HepG2 (cell line): ENCODE data around the gene ERMAP. TPM values are rescaled to one million over a fixed set of nuclear protein-coding genes. Genes with fewer than 3 reads are reported as not detected.

Source experiments
- ATF2 ChIP-seq: sonication (generic); formaldehyde crosslinking; IDR thresholded peaks from 2 replicates; pipeline ENCODE4 v1.4.0; 2020; ENCODE audit warnings: missing genetic modification reagents
- FOXK1 ChIP-seq: sonication (generic); formaldehyde crosslinking; IDR thresholded peaks from 2 replicates; pipeline ENCODE4 v1.4.0; 2020; ENCODE audit warnings: low read depth, missing genetic modification reagents, borderline replicate concordance
- KAT7 ChIP-seq: IDR thresholded peaks from 2 replicates; pipeline ENCODE4 v1.6.1; 2018; ENCODE audit warnings: borderline replicate concordance, missing compliant biosample characterization
- KLF16 ChIP-seq, 2 experiments: sonication (generic) in 1 of 2; formaldehyde crosslinking in 1 of 2; IDR thresholded peaks; 2 replicates each; pipeline versions ENCODE4 v1.6.1 to v1.8.0; 2016 to 2023; ENCODE audit warnings: missing genetic modification reagents in 2 of 2, missing compliant biosample characterization in 1 of 2
- NCOA1 ChIP-seq: sonication (generic); formaldehyde crosslinking; IDR thresholded peaks from 2 replicates; pipeline ENCODE4 v1.9.0; 2021; ENCODE audit warnings: missing genetic modification reagents
- PAXIP1 ChIP-seq: sonication (generic); formaldehyde crosslinking; conservative IDR thresholded peaks from 2 replicates; pipeline ENCODE4 v1.4.0; 2020; ENCODE audit warnings: mild to moderate bottlenecking, missing genetic modification reagents, moderate library complexity
- RFX3 ChIP-seq: IDR thresholded peaks from 2 replicates; pipeline ENCODE4 v1.6.1; 2016; ENCODE audit warnings: missing biosample characterization, missing genetic modification reagents
- SALL2 ChIP-seq: sonication (generic); formaldehyde crosslinking; IDR thresholded peaks from 2 replicates; pipeline ENCODE4 v1.8.1; 2023; ENCODE audit warnings: mild to moderate bottlenecking, missing genetic modification reagents, inconsistent platforms
- ZC3H4 ChIP-seq: sonication (generic); formaldehyde crosslinking; IDR thresholded peaks from 2 replicates; pipeline ENCODE4 v1.4.0; 2020; ENCODE audit warnings: missing genetic modification reagents, borderline replicate concordance
- ZMAT5 ChIP-seq: sonication (generic); formaldehyde crosslinking; IDR thresholded peaks from 2 replicates; pipeline ENCODE4 v1.5.0; 2020; ENCODE audit warnings: mild to moderate bottlenecking, low read depth, missing genetic modification reagents, borderline replicate concordance
- ZNF337 ChIP-seq: sonication (generic); formaldehyde crosslinking; IDR thresholded peaks from 2 replicates; pipeline ENCODE4 v1.5.1; 2020; ENCODE audit warnings: missing genetic modification reagents, low read depth, mild to moderate bottlenecking, borderline replicate concordance
- ZNF510 ChIP-seq: sonication (generic); formaldehyde crosslinking; IDR thresholded peaks from 2 replicates; pipeline ENCODE4 v1.4.0; 2020; ENCODE audit warnings: low read depth, mild to moderate bottlenecking, missing genetic modification reagents
- ZNF543 ChIP-seq: sonication (generic); formaldehyde crosslinking; IDR thresholded peaks from 2 replicates; pipeline ENCODE4 v1.4.0; 2020; ENCODE audit warnings: mild to moderate bottlenecking, missing genetic modification reagents
- ZNF616 ChIP-seq: sonication (generic); formaldehyde crosslinking; IDR thresholded peaks from 2 replicates; pipeline ENCODE4 v1.5.0; 2020; ENCODE audit warnings: low read depth, mild to moderate bottlenecking, missing genetic modification reagents
- ZNF629 ChIP-seq: sonication (generic); formaldehyde crosslinking; conservative IDR thresholded peaks from 2 replicates; pipeline ENCODE4 v1.5.0; 2020; ENCODE audit warnings: missing genetic modification reagents
- ZNF687 ChIP-seq: sonication (generic); formaldehyde crosslinking; IDR thresholded peaks from 2 replicates; pipeline ENCODE4 v1.5.1; 2020; ENCODE audit warnings: mild to moderate bottlenecking, missing genetic modification reagents, moderate library complexity
- ZNF784 ChIP-seq: sonication (generic); formaldehyde crosslinking; IDR thresholded peaks from 2 replicates; pipeline ENCODE4 v1.5.1; 2020; ENCODE audit warnings: missing genetic modification reagents, mild to moderate bottlenecking, borderline replicate concordance
- polyA plus RNA-seq, 8 experiments: library from polyadenylated mRNA; depleted of rRNA in 3 of 8; stranded (reverse) in 7 of 8; unstranded in 1 of 8; fragments of >200 nt; fragmentation: Illumina TruSeq in 4 of 8; extraction: Trizol in 4 of 8; gene quantifications; 2 replicates each; pipeline versions ENCODE4 v1.2.1 to v1.2.3, GENCODE V29; 2011 to 2016; ENCODE audit warnings: low read depth in 4 of 8, missing spikeins in 1 of 8, mixed read lengths in 1 of 8; ENCODE audit not compliant: insufficient read depth in 1 of 8
- total RNA-seq, 5 experiments: library from RNA; depleted of rRNA; stranded (reverse); fragments of >200 nt; fragmentation: Illumina TruSeq; extraction: Trizol; gene quantifications; 2 replicates each; pipeline ENCODE4 v1.2.3, GENCODE V29; 2016; ENCODE audit warnings: low read depth in 1 of 5

The ERMAP gene
- total and polyA plus RNA-seq, 2 of the 13 experiments (the other 11 are each of a cell fraction or from before 2014, with no cell fraction given), result 2.2 to 4.4 TPM

DNA sequence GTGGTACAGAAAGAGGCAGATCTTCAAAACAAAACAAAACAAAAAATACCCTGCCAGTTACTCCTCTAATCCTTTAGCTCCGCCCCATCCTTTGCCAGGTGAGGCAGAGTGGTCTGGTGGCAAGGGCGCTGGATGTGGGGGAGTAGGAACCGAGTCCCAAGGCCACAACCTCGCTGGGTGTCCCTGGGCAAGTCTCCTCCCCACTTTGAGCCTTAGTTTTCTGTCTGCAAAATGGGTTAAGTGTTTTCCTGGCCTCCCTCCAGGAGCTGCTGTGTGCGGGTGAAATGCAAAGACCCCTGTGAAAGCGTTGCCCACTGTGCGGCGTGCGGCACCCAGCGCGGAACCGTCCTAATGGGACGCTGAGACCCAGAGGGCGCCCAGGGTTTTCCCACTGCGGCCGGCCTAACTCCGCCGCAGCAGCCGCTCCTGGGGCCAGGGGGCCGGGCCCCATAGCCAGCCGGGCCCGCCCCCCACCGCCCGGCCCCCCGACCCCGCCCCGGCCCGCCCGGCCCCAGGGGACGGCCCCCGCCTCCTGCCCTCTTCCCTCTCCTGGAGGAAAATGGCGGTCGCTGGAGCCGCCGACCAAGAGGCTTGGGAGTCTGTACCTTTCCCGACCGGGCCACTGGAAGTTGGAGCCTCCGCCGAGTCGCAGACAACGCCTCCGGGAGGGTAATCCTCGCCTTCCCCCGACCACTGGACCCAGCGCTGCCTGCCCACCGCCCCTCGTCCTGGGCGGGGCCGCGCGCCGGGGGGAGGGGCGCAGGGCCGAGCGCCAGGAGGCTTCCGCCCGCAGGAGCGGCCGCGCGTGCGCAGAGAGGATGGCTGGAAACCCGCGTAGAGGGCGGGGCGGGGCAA is at the start of gene ERMAP, which contains the start of gene SVBP (continued):
- TF ChIP-seq FOXK1 (CRISPR knock-in tag) (no peak), ZNF543 (CRISPR knock-in tag) (no peak), NCOA1 (CRISPR knock-in tag) (no peak), ZNF616 (CRISPR knock-in tag) (no peak), ZNF784 (CRISPR knock-in tag) (0 out of 2 replicates have a peak, but pooled peaks have one; percentile 46), ZNF687 (CRISPR knock-in tag) (peak; percentile 70), ZNF629 (CRISPR knock-in tag) (peak; percentile 90), ZNF337 (CRISPR knock-in tag) (no peak), KAT7 (peak; percentile 28; the same call in 1 of the 2 replicates), ZNF510 (CRISPR knock-in tag) (no peak), ATF2 (CRISPR knock-in tag) (no peak; the same call in 1 of the 2 replicates), SALL2 (peak; percentile 53; the same call in 1 of the 2 replicates), ZMAT5 (CRISPR knock-in tag) (no peak), KLF16 (CRISPR knock-in tag; IDR thresholded peaks at IDR 0.05) (no peak; a peak in 1 of 4 replicates), RFX3 (CRISPR knock-in tag) (no peak), ZC3H4 (no peak), PAXIP1 (CRISPR knock-in tag) (peak; percentile 44; the same call in 1 of the 2 replicates)
